LNCaP clone FGC (cell line): ENCODE measurements around the gene PLAGL1.
A peak's percentile ranks its signal among the peaks of the same experiment; 100 is the strongest.
"Not testable (repeated sequence)": the region's sequence is repeated elsewhere in the genome, so short reads cannot be mapped to it uniquely, and the experiment has no call there.

Experiments
- DNase-seq: peaks from one replicate; pipeline ENCODE4 v3.0.0-alpha.2; 2011; ENCODE audit warnings: low read depth
- H3K4me3 ChIP-seq: 2 replicates; pipeline ENCODE4 v1.5.1; 2011; ENCODE audit warnings: mild to moderate bottlenecking, low read depth, low read length, control low read depth
- CTCF ChIP-seq: IDR thresholded peaks from 2 replicates; pipeline ENCODE4 v1.5.1; 2012; ENCODE audit warnings: mild to moderate bottlenecking; ENCODE audit not compliant: control insufficient read depth, insufficient read depth; ENCODE audit errors: extremely low read depth

The PLAGL1 gene

GRCh38 chr6:144023216-144023615, 15.2 kb upstream of the PLAGL1 start:
- H3K4me3 ChIP-seq = no peak overlapping the region
- no peak for TF ChIP-seq CTCF
- no peak for DNase-seq

GRCh38 chr6:144019929-144020328, 11.9 kb upstream of the PLAGL1 start:
- no peak overlapping the region for H3K4me3 ChIP-seq
- no peak for DNase-seq
- TF ChIP-seq CTCF = no peak

- no peak overlapping the region for H3K4me3 ChIP-seq
- no peak for TF ChIP-seq CTCF
- no peak for DNase-seq
Observed at GRCh38 chr6:144017166-144018094, 9.4 kb upstream of the PLAGL1 start.

GRCh38 chr6:144013486-144013909, 5.4 kb upstream of the PLAGL1 start:
- H3K4me3 ChIP-seq = no peak overlapping the region
- peak; percentile 82 for TF ChIP-seq CTCF
- peak; percentile 62 for DNase-seq

- TF ChIP-seq CTCF = no peak
- H3K4me3 ChIP-seq = no peak overlapping the region
- no peak for DNase-seq
Observed at GRCh38 chr6:144012534-144012933, 4.5 kb upstream of the PLAGL1 start.

- DNase-seq = not testable (repeated sequence)
Observed at GRCh38 chr6:144009628-144010027, 1.6 kb upstream of the PLAGL1 start.

GRCh38 chr6:144008846-144009245, 787 bp upstream of the PLAGL1 start:
- no peak overlapping the region for H3K4me3 ChIP-seq
- no peak for TF ChIP-seq CTCF
- DNase-seq = no peak

More at GRCh38 chr6:144009628-144010027, 1.6 kb upstream of the PLAGL1 start:
- not testable (repeated sequence) for H3K4me3 ChIP-seq
